RCC 7860 (cell line): ENCODE results near the gene TUBA3E.
"Not testable (repeated sequence)": the region's sequence is repeated elsewhere in the genome, so short reads cannot be mapped to it uniquely, and the experiment has no call there.

Source experiments
- DNase-seq: peaks from one replicate; pipeline ENCODE4 v3.0.0-alpha.2; 2015; ENCODE audit warnings: low spot score
- FAIRE-seq: peaks from 2 replicates; lab custom pipeline; 2012; peaks lifted over from hg19 to GRCh38; lab: Jason Lieb, UNC

TUBA3E gene

DNA sequence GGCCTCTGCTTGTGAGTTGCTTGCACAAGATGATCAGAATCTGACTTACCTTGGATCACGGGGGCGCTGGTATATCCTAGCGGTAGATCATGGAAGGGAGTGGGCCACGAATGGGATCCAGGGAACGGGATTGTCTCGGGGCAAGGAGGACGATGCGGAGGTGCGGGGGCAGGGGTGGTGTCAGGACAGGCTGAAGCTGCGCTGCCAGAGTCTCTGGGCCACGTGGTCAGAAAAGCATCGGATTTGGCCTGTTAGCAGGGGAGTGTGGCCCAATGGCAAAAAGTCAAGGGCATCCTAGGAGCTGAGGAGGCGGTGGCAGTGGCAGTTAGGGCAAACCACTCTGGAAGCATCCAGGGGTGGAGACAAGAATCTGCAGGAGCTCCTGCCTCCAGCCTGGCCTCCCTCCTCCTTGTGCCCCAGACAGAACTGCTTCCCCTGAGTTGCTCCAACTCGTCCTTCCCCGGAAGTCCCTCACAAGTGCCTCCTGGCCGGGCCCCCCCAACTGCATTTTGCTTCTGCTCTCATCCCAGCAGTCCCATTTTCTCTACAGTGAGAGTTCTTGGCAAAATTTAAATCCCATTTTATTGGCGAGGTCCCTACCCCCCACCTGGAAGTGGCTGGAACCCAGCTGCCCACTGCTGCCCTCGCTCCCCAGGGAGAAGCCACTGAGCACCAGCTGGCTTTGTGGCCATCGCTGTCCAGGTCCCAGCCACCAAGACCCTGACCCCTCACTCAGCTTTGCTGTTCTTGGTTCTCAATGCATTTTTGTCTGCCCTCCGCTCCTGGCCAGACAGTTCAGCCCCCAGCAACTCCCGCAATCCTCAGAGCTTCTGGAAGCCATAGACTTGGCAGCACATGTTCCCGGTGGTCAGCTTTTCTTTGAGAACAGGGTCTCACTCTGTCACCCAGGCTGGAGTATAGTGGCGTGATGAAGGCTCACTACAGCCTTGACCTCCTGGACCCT is 47.8 kb downstream of the TUBA3E start:
- DNase-seq: no peak
- no peak for FAIRE-seq

DNA sequence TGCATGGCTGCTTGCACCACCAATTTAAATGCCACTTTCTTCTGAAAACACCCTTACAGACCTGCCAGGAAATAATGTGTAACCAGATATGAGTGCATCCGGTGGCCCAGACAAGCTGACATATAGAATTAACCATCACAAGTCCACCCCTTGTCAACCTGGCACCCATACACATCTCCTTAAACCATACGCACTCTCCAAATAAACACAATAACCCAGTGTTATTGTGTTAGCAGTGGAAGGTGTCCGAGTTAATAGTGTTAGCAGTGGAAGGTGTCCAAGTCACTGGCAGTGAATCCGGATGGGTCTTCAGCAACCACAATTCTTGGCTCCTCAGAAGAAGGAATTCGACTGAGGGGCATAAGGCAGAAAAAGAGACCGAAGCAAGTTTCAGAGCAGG is 49.7 kb downstream of the TUBA3E start:
- DNase-seq, FAIRE-seq: not testable (repeated sequence)

DNA sequence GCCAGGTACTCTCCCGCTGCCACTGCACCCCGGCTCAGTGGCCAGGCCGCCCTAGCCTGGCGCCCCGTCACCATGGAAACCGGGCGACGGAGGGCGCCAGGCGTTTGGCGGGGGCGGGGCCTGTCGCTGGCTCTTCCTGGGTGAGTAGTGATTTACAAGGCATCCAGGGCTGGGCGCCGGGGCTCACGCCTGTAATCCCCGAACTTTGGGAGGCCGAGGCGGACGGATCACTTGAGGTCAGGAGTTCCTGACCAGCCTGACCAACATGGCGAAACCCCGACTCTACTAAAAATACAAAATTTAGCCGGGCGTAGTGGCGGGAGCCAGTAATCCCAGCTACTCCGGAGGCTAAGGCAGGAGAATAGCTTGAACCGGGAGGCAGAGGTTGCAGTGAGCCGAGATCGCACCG is 53.2 kb downstream of the TUBA3E start, which contains the start of gene CCDC74B:
Gene CCDC74B (minus strand): TSS at position 107 of the 409 bp plus-strand sequence. CDS start 116 bp downstream, outside the sequence.
- FAIRE-seq: not testable (repeated sequence)
- DNase-seq: peak; percentile 36

- not testable (repeated sequence) for DNase-seq, FAIRE-seq
Observed at GRCh38 chr2:130143266-130144039, 54.8 kb downstream of the TUBA3E start.

DNA sequence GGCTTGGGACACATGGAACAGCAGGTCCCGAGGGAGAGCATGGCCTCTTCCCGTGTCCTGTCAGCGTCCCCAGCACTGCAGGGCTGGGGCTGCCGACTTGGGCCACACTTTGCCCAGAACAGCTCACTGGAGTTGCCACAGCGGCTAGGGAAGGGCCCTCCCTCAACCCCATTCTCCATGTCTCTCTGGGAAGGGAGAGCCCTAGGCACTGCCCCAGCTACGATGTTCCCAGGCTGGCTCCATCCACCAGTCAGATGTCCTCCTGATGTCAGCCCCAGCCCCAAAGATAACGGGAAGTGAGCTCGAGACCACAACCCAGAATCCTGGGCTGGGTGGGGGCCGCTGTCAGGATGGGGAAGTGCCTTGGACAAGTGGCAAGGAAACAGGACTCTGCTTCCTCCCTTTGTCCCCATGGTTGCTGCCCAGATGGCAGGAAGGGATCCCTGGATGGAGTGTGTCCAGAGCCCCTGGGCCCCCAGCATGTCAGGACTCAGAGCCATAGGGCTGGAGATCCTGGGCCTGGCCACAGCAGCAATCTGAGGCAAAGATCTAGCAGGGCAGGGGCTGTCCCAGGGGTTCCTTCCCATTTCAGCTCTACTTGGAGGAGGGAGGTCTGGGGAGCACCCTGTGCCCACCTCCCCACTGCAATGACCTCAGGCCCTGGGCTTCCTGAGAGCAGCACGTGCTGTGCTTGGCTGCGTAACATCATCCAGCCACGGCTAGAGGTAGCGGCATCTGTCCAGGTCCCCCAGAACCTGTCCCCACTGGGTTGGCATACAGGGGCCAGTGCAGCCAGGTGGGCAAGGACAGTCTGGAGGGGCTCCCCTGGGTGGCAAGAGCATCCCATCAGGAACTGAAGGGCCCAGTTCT is 55.6 kb downstream of the TUBA3E start:
- not testable (repeated sequence) for FAIRE-seq, DNase-seq
